K562 (cell line): ENCODE results near the gene SMCP. TPM values are rescaled to one million over a fixed set of nuclear protein-coding genes. Genes with fewer than 3 reads are reported as not detected.

Experiments used
- ATAC-seq: fragments of 200-7000 bp; cut with Tn5 transposase; 3 replicates; pipeline ENCODE4 v1.9.1; 2020; ENCODE audit warnings: moderate library complexity
- BruUV-seq: library from RNA; stranded (reverse); fragments of 400-500 nt; replicated peaks from 2 replicates; lab custom pipeline; 2021; lab: Mats Ljungman, UMichigan
- CTCF ChIA-PET: fragments of 300-600 bp; formaldehyde crosslinking; extraction: SDS; loops from one replicate; lab custom pipeline; 2021; ENCODE audit warnings: low intra/inter-chr PET ratio; lab: Yijun Ruan, JAX
- POLR2A ChIA-PET: fragments of 300-600, 350-650 bp; sonication (Branson Sonifier 250); formaldehyde crosslinking; extraction: SDS; loops from one replicate; lab custom pipeline; 2021; ENCODE audit warnings: antibody characterized with exemption, inconsistent platforms; lab: Yijun Ruan, JAX
- DNase-seq, 4 experiments: peaks; one replicate each; pipeline versions ENCODE4 v3.0.0 to v3.0.0-alpha.2; 2011 to 2018; ENCODE audit warnings: low spot score in 3 of 4, mixed read lengths in 3 of 4; ENCODE audit errors: extremely low read depth in 1 of 4
- FAIRE-seq: peaks from 2 replicates; lab custom pipeline; 2011; peaks lifted over from hg19 to GRCh38; lab: Jason Lieb, UNC
- H2AFZ ChIP-seq: 2 replicates; pipeline ENCODE4 v1.6.0; 2011; ENCODE audit warnings: low read depth, low read length, control low read depth, inconsistent platforms
- H3K27ac ChIP-seq: fragments of 200-600 bp; 3 replicates; pipeline ENCODE4 v1.8.0; 2011; ENCODE audit warnings: low read depth, mild to moderate bottlenecking, control low read depth, inconsistent platforms, low read length, moderate library complexity, mixed read lengths; ENCODE audit errors: extremely low read depth
- H3K27me3 ChIP-seq, 2 experiments: fragments of 300-600 bp in 1 of 2; 2 replicates in 1 of 2; 3 replicates in 1 of 2; pipeline versions ENCODE4 v1.6.0 to v1.8.0; 2011; ENCODE audit warnings: inconsistent platforms in 2 of 2, low read length in 2 of 2, mild to moderate bottlenecking in 1 of 2, mixed read lengths in 1 of 2, moderate library complexity in 1 of 2; ENCODE audit not compliant: control insufficient read depth in 2 of 2, insufficient read depth in 2 of 2
- H3K36me3 ChIP-seq: fragments of 300-600 bp; 3 replicates; pipeline ENCODE4 v1.8.0; 2011; ENCODE audit warnings: mild to moderate bottlenecking, low read length, inconsistent platforms; ENCODE audit not compliant: control insufficient read depth, insufficient read depth
- H3K4me1 ChIP-seq, 2 experiments: fragments of 200-600 bp in 1 of 2; replicated peaks in 1 of 2; 2 replicates in 1 of 2; 3 replicates in 1 of 2; pipeline versions ENCODE4 v1.5.1 to v1.8.0; 2011; ENCODE audit warnings: inconsistent platforms in 2 of 2, low read length in 2 of 2, mild to moderate bottlenecking in 1 of 2, mixed read lengths in 1 of 2, moderate library complexity in 1 of 2; ENCODE audit not compliant: control insufficient read depth in 2 of 2, insufficient read depth in 2 of 2
- H3K4me2 ChIP-seq: 2 replicates; pipeline ENCODE4 v1.6.1; 2011; ENCODE audit warnings: low read length, control low read depth, inconsistent platforms, mixed read lengths; ENCODE audit not compliant: insufficient read depth
- H3K4me3 ChIP-seq: fragments of 200-600 bp; sonication (generic), shearing (Covaris generic); 2 replicates; pipeline ENCODE4 v1.5.1; 2016; ENCODE audit warnings: control low read depth, inconsistent platforms
- H3K79me2 ChIP-seq: fragments of 200-600 bp; 3 replicates; pipeline ENCODE4 v1.8.0; 2011; ENCODE audit warnings: low read length, inconsistent platforms; ENCODE audit not compliant: control insufficient read depth, insufficient read depth
- H3K9ac ChIP-seq, 2 experiments: 2 replicates each; pipeline versions ENCODE4 v1.6.0 to v1.6.1; 2011; ENCODE audit warnings: low read depth in 2 of 2, low read length in 2 of 2, control low read depth in 1 of 2, inconsistent platforms in 1 of 2, mild to moderate bottlenecking in 1 of 2, mixed read lengths in 1 of 2; ENCODE audit not compliant: insufficient read depth in 1 of 2
- H3K9me1 ChIP-seq: one replicate; pipeline ENCODE4 v1.6.0; 2011; ENCODE audit warnings: inconsistent platforms, mild to moderate bottlenecking, low read length, moderate library complexity; ENCODE audit not compliant: control insufficient read depth, insufficient read depth
- H3K9me3 ChIP-seq: replicated peaks from 2 replicates; pipeline ENCODE4 v1.5.1; 2011; ENCODE audit warnings: low read depth, low read length, inconsistent platforms; ENCODE audit not compliant: control insufficient read depth, insufficient read depth
- H4K20me1 ChIP-seq: replicated peaks from 2 replicates; pipeline ENCODE4 v1.6.1; 2011; ENCODE audit warnings: low read length, inconsistent platforms, mixed read lengths; ENCODE audit not compliant: control insufficient read depth, insufficient read depth
- ELF4 ChIP-seq: fragments of 450-650 bp; formaldehyde crosslinking; IDR thresholded peaks from 2 replicates; pipeline ENCODE4 v1.4.0; 2022; ENCODE audit warnings: missing genetic modification characterization
- GTF2A2 ChIP-seq: IDR thresholded peaks from 2 replicates; pipeline ENCODE4 v1.6.1; 2016; ENCODE audit warnings: mild to moderate bottlenecking, missing genetic modification characterization, missing compliant biosample characterization
- HBP1 ChIP-seq: fragments of 450-650 bp; formaldehyde crosslinking; IDR thresholded peaks from 2 replicates; pipeline ENCODE4 v1.4.0; 2022; ENCODE audit warnings: missing genetic modification characterization
- HES1 ChIP-seq: fragments of 450-650 bp; IDR thresholded peaks from 2 replicates; pipeline ENCODE4 v1.6.1; 2016; ENCODE audit warnings: low read depth, mild to moderate bottlenecking, moderate library complexity
- POLR2A ChIP-seq: fragments of 450-650 bp; conservative IDR thresholded peaks from 2 replicates; pipeline ENCODE4 v1.6.1; 2016
- PYGO2 ChIP-seq: fragments of 450-650 bp; IDR thresholded peaks from 2 replicates; pipeline ENCODE4 v1.6.1; 2016; ENCODE audit warnings: mild to moderate bottlenecking, missing genetic modification characterization, moderate library complexity, missing compliant biosample characterization
- RCOR1 ChIP-seq, 2 experiments: IDR thresholded peaks; 2 replicates each; pipeline ENCODE4 v1.6.1; 2012; ENCODE audit warnings: low read depth in 2 of 2, low read length in 2 of 2, borderline replicate concordance in 1 of 2, improper control_type of control experiment in 1 of 2
- YBX1 ChIP-seq: fragments of 450-650 bp; IDR thresholded peaks from 2 replicates; pipeline ENCODE4 v1.7.1; 2016; ENCODE audit warnings: mild to moderate bottlenecking
- ZBTB43 ChIP-seq: sonication (generic); formaldehyde crosslinking; IDR thresholded peaks from 2 replicates; pipeline ENCODE4 v1.8.0; 2023; ENCODE audit warnings: mild to moderate bottlenecking, missing genetic modification reagents
- ZNF316 ChIP-seq: fragments of 450-650 bp; IDR thresholded peaks from 2 replicates; pipeline ENCODE4 v1.6.1; 2016
- ZNF740 ChIP-seq, 3 experiments: fragments of 200-800 bp in 1 of 3; sonication (Bioruptor generic) in 1 of 3; sonication (generic) in 1 of 3; formaldehyde crosslinking in 1 of 3; IDR thresholded peaks; 2 replicates each; pipeline versions ENCODE4 v1.6.1 to v1.8.0; 2016 to 2022; ENCODE audit warnings: mild to moderate bottlenecking in 2 of 3, missing compliant biosample characterization in 2 of 3, missing genetic modification characterization in 2 of 3, missing genetic modification reagents in 1 of 3
- WGBS: fragments of 100-300 bp; shearing (Covaris generic); methylation state at CpG from one replicate; pipeline ENCODE4 v1.1.6; 2016; ENCODE audit warnings: low coverage, mixed read lengths; ENCODE audit not compliant: insufficient coverage; ENCODE audit errors: missing lambda C conversion rate; 5-methylcytosine and 5-hydroxymethylcytosine counted together
- in situ Hi-C: fragments of 300-500 bp; cut with MboI; formaldehyde crosslinking; loops from 4 replicates; pipeline ENCODE4 v1.15.0; 2018; ENCODE audit warnings: inconsistent platforms, mixed read lengths
- intact Hi-C: fragments of 100-400 bp; cut with micrococcal nuclease; formaldehyde crosslinking; loops from 2 replicates; pipeline ENCODE4 v1.14.2; 2022
- polyA plus RNA-seq, 8 experiments: library from polyadenylated mRNA; depleted of rRNA in 4 of 8; stranded (reverse) in 5 of 8; unstranded in 3 of 8; fragments of >200 nt; fragmentation: Nextera tagmentation in 2 of 8; fragmentation: Illumina TruSeq in 1 of 8; extraction: Ambion mirVana in 2 of 8; extraction: Trizol in 1 of 8; gene quantifications; 2 replicates each; pipeline versions ENCODE4 v1.2.1 to v1.2.3, GENCODE V29; 2011 to 2014; ENCODE audit warnings: inconsistent platforms in 1 of 8, missing spikeins in 1 of 8
- total RNA-seq, 7 experiments: library from RNA; depleted of rRNA in 6 of 7; stranded (reverse); fragments of >200 nt in 6 of 7; fragmentation: Illumina TruSeq in 2 of 7; extraction: Trizol in 2 of 7; gene quantifications; 2 replicates each; pipeline versions ENCODE4 v1.2.1 to v1.2.3, GENCODE V29; 2011 to 2021; ENCODE audit warnings: low replicate concordance in 1 of 7

Gene SMCP
- total and polyA plus RNA-seq, 9 of the 15 experiments (the other 6 are each of a cell fraction or from before 2014, with no cell fraction given): not detected

GRCh38 chr1:152880316-152880715, 2.2 kb downstream of the SMCP start:
- no peaks in the 10 kb centered on the region for H3K9me3 ChIP-seq
- H3K4me3 ChIP-seq: no peak overlapping the region
- no peak overlapping the region for H2AFZ ChIP-seq
- no peak for DNase-seq
- CTCF ChIA-PET: no interaction called here
- POLR2A ChIA-PET: no interaction called here
- 0% methylated on average over 3 of the region's 4 CpGs for WGBS
- no peaks in the 10 kb centered on the region for H3K36me3 ChIP-seq
- no peak for FAIRE-seq
- ATAC-seq: no peak
- no TSS peak for BruUV-seq
- intact Hi-C loops (no loop called here), in situ Hi-C loops (no loop called here)
- H3K9ac ChIP-seq: no peak overlapping the region
- H3K9me1 ChIP-seq: no peaks in the 10 kb centered on the region
- H3K4me2 ChIP-seq: no peak overlapping the region
- TF ChIP-seq ZNF316 (no peak), RCOR1 (IDR thresholded peaks at IDR 0.05; ENCODE audit: borderline replicate concordance in 1 of 2, low read depth in 2 of 2, low read length in 2 of 2) (no peak), YBX1 (no peak), ZNF740 (CRISPR knock-in tag; IDR thresholded peaks at IDR 0.05) (no peak), ZNF740 (tag; IDR thresholded peaks at IDR 0.05) (no peak), ELF4 (CRISPR knock-in tag) (no peak), PYGO2 (tag) (no peak), GTF2A2 (tag) (no peak), POLR2A (no peak), ZBTB43 (CRISPR knock-in tag) (no peak), HES1 (no peak), HBP1 (CRISPR knock-in tag) (no peak)
- no peaks in the 10 kb centered on the region for H3K79me2 ChIP-seq
- peaks cover 0 to 10% of the 10 kb centered on the region in 2 experiments; a peak in 1 of 5 replicates for H3K27me3 ChIP-seq
- no peak overlapping the region for H3K27ac ChIP-seq
- no peaks in the 10 kb centered on the region for H3K4me1 ChIP-seq
- no peaks in the 10 kb centered on the region for H4K20me1 ChIP-seq
